ENCODE measurements around the gene ATXN2. TPM values are rescaled to one million over a fixed set of nuclear protein-coding genes. Genes with fewer than 3 reads are reported as not detected.

ATXN2 gene
- total RNA-seq, 1 donor from 2014 or later, result 71.0 TPM

- Mint-ChIP-seq H3K4me3 (peak overlapping the region; percentile 71), H3K36me3 (ENCODE audit: low read depth) (no peaks in the 10 kb centered on the region), H3K9me3 (no peaks in the 10 kb centered on the region), H3K4me1 (peaks cover 59% of the 10 kb centered on the region), H3K27me3 (ENCODE audit: low read depth) (peaks cover 9% of the 10 kb centered on the region), H3K27ac (ENCODE audit: unreplicated experiment) (no peak overlapping the region)
- TF ChIP-seq CTCF (conservative IDR thresholded peaks at IDR 0.05), result no peak
- DNase-seq (ENCODE audit: low read depth, low spot score), result no peak
These were observed 190.3 kb downstream of the ATXN2 start for GRCh38 chr12:111408686-111409402.

- DNase-seq (ENCODE audit: low read depth, low spot score), result no peak
- Mint-ChIP-seq H3K36me3 (ENCODE audit: low read depth) (no peaks in the 10 kb centered on the region), H3K4me1 (peaks cover 55% of the 10 kb centered on the region), H3K9me3 (no peaks in the 10 kb centered on the region), H3K27me3 (ENCODE audit: low read depth) (peaks cover 10% of the 10 kb centered on the region), H3K4me3 (peak overlapping the region; percentile 90), H3K27ac (ENCODE audit: unreplicated experiment) (no peak overlapping the region)
- TF ChIP-seq CTCF (conservative IDR thresholded peaks at IDR 0.05), result no peak
These were observed 191.0 kb downstream of the ATXN2 start for GRCh38 chr12:111408116-111408440.

- H3K27me3 Mint-ChIP-seq (ENCODE audit: low read depth), result peaks cover 13% of the 10 kb centered on the region
- no peaks in the 10 kb centered on the region for H3K36me3 Mint-ChIP-seq (ENCODE audit: low read depth)
- TF ChIP-seq CTCF (conservative IDR thresholded peaks at IDR 0.05), result no peak
- peaks cover 54% of the 10 kb centered on the region for H3K4me1 Mint-ChIP-seq
- peak overlapping the region; percentile 90 for H3K4me3 Mint-ChIP-seq
- no peaks in the 10 kb centered on the region for H3K9me3 Mint-ChIP-seq
- no peak overlapping the region for H3K27ac Mint-ChIP-seq (ENCODE audit: unreplicated experiment)
- peak; percentile 13 for DNase-seq (ENCODE audit: low read depth, low spot score)
These were observed 191.6 kb downstream of the ATXN2 start for GRCh38 chr12:111407377-111408115.

GRCh38 chr12:111406474-111407376 is 192.4 kb downstream of the ATXN2 start:
- H3K36me3 Mint-ChIP-seq (ENCODE audit: low read depth), result no peaks in the 10 kb centered on the region
- no peaks in the 10 kb centered on the region for H3K9me3 Mint-ChIP-seq
- TF ChIP-seq CTCF (conservative IDR thresholded peaks at IDR 0.05), result no peak
- H3K27me3 Mint-ChIP-seq (ENCODE audit: low read depth), result peaks cover 13% of the 10 kb centered on the region
- peaks cover 46% of the 10 kb centered on the region for H3K4me1 Mint-ChIP-seq
- H3K27ac Mint-ChIP-seq (ENCODE audit: unreplicated experiment), result peak overlapping the region; percentile 89
- peak overlapping the region; percentile 90 for H3K4me3 Mint-ChIP-seq
- no peak for DNase-seq (ENCODE audit: low read depth, low spot score)

GRCh38 chr12:111405859-111406473 is 193.1 kb downstream of the ATXN2 start, which contains the start of gene SH2B3:
SH2B3 (plus strand) TSS chr12:111405923; CDS start chr12:111418146, 12,223 bp downstream.
- Mint-ChIP-seq H3K4me3 (peak within 1 kb of the TSS; percentile 90), H3K9me3 (no peaks in the 10 kb centered on the region), H3K27me3 (ENCODE audit: low read depth) (peaks cover 13% of the 10 kb centered on the region), H3K27ac (ENCODE audit: unreplicated experiment) (peak within 1 kb of the TSS; percentile 89), H3K36me3 (ENCODE audit: low read depth) (no peaks in the 10 kb centered on the region), H3K4me1 (peaks cover 46% of the 10 kb centered on the region)
- DNase-seq (ENCODE audit: low read depth, low spot score), result no peak
- TF ChIP-seq CTCF (conservative IDR thresholded peaks at IDR 0.05), result no peak

Measured in neural crest cell (in vitro differentiated cells).